Peyer's patch (tissue), 4 donors: ENCODE measurements around the gene CTDNEP1.

Source experiments
- POLR2A ChIP-seq, 2 donors: fragments of 450-650 bp; IDR thresholded peaks; one replicate each; pipeline ENCODE4 v1.5.1; 2017; ENCODE audit warnings: antibody characterized with exemption in 2 of 2, mild to moderate bottlenecking in 2 of 2, moderate library complexity in 2 of 2
- TF ChIP-seq, protein P1 (sequence below), 6 experiments: fragments of 450-650 bp in 4 of 6; fragments of 200-600 bp in 2 of 6; sonication (generic) in 1 of 6; IDR thresholded peaks; one replicate each; pipeline ENCODE4 v1.5.1; 2017 to 2019; ENCODE audit warnings: antibody characterized with exemption in 6 of 6, mild to moderate bottlenecking in 3 of 6, moderate library complexity in 1 of 6

DNA sequence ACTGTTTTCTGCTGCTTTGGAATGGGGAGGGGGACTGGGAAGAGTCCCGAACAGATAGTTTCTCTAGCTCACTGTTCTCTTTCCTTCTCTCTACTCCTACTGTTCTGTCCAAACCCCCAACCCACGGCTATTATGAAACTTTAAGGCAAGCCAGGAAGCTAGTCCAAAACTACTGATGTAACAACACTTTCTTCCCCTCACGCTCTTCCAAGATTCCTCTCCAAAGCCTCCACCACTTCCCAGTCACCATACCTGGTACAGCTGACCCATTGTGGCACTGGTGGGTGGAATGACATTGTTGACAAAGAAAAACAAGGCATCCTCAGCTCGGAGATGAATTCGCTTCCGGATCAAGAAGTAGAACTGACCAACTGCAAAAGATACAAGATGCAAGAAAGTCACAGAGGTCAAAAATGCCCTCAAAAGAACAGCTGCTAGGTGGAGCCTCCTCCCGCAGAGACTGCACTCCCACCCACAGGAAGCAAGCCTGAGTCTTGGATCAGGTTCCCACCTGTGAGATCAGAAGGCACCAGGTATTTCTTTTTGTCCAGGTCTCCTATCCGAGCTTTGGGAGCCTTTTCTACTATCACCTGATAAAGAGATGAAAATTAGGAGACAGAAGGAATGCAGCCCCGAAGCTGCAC lies 10.3 kb downstream of the CTDNEP1 start:
- TF ChIP-seq, protein P1, sequence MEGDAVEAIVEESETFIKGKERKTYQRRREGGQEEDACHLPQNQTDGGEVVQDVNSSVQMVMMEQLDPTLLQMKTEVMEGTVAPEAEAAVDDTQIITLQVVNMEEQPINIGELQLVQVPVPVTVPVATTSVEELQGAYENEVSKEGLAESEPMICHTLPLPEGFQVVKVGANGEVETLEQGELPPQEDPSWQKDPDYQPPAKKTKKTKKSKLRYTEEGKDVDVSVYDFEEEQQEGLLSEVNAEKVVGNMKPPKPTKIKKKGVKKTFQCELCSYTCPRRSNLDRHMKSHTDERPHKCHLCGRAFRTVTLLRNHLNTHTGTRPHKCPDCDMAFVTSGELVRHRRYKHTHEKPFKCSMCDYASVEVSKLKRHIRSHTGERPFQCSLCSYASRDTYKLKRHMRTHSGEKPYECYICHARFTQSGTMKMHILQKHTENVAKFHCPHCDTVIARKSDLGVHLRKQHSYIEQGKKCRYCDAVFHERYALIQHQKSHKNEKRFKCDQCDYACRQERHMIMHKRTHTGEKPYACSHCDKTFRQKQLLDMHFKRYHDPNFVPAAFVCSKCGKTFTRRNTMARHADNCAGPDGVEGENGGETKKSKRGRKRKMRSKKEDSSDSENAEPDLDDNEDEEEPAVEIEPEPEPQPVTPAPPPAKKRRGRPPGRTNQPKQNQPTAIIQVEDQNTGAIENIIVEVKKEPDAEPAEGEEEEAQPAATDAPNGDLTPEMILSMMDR (IDR thresholded peaks at IDR 0.05): no peak
- TF ChIP-seq POLR2A (IDR thresholded peaks at IDR 0.05): no peak
